D721Med (cell line): Measurements from ENCODE around the gene MRPL1.

Source experiments
- DNase-seq: peaks from one replicate; pipeline ENCODE4 v3.0.0; 2011; ENCODE audit warnings: low spot score; ENCODE audit not compliant: insufficient read length
- FAIRE-seq: peaks from 2 replicates; lab custom pipeline; 2011; peaks lifted over from hg19 to GRCh38; lab: Jason Lieb, UNC
- TF ChIP-seq, protein P1 (sequence below): IDR thresholded peaks from 2 replicates; pipeline ENCODE4 v1.5.1; 2012; ENCODE audit warnings: mild to moderate bottlenecking, control low read depth; ENCODE audit not compliant: insufficient read depth; ENCODE audit errors: missing control alignments

MRPL1 gene

DNA sequence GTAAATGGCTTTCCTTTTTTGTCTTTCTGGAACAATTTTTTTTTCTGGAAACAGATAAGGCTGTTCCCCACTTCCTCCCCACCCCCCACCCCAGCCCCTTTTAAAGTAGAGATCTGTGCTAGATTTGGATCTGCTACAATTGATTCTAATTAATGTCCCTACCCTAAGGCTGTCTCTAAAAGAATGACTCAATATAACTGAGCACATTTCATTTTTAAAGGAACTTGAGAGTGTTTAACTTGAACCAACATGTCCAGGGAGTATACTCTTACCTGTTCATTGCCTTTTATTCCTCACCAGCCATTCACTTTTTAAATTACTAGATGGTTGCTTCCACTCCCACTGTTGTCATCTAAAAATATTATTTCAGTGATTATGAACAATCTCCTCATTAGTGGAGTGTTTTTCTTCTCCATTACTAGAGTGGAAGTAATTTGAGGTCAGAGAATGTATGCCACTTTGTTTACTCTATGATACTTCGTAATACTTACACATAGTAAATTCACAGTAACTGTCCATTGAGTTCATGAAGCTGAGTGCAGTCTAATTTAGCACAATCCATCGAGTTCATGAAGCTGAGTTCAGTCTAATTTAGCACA lies 29.4 kb upstream of the MRPL1 start:
- DNase-seq: no peak
- FAIRE-seq: no peak
- TF ChIP-seq, protein P1, sequence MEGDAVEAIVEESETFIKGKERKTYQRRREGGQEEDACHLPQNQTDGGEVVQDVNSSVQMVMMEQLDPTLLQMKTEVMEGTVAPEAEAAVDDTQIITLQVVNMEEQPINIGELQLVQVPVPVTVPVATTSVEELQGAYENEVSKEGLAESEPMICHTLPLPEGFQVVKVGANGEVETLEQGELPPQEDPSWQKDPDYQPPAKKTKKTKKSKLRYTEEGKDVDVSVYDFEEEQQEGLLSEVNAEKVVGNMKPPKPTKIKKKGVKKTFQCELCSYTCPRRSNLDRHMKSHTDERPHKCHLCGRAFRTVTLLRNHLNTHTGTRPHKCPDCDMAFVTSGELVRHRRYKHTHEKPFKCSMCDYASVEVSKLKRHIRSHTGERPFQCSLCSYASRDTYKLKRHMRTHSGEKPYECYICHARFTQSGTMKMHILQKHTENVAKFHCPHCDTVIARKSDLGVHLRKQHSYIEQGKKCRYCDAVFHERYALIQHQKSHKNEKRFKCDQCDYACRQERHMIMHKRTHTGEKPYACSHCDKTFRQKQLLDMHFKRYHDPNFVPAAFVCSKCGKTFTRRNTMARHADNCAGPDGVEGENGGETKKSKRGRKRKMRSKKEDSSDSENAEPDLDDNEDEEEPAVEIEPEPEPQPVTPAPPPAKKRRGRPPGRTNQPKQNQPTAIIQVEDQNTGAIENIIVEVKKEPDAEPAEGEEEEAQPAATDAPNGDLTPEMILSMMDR: no peak

DNA sequence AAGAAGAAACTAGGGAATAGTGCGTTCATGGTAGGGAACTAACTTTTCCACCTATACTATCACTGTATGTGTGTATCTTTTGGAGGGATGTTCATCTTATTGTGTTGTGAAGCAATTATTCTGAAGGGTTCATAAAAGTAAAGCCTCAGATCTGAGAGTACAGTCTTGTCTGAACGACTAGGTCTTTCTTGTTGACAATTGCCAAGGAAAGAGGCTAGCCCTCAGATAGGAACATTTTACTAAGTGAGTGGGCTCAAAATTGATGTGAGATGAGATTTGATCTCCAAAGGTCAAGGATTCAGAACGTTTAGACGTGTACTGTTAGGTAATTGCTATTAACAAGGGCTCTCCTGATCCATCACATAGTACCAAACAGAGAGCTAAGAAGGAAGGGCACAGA lies 28.2 kb upstream of the MRPL1 start:
- TF ChIP-seq, protein P1: no peak
- DNase-seq (no peak), FAIRE-seq (no peak)

DNA sequence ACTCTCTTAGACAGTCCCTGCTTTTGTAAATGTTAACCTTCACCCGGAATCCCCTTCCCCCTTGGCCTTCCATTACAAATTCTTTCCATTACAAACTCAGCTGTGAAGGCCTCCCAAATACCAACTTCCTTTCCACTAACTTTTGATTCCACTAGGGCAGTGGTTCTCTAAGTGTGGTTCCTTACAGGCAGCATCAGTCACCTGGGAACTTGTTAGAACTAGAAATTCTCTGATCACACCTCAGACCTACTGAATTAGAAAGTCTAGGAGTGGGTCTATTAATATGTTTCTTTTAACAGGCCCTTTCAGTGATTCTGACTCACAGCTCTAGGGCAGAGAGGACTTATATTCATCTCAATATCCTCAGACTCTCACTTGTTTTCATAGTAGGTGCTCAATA lies 19.0 kb upstream of the MRPL1 start:
- TF ChIP-seq, protein P1: no peak
- no peak for DNase-seq
- no peak for FAIRE-seq

DNA sequence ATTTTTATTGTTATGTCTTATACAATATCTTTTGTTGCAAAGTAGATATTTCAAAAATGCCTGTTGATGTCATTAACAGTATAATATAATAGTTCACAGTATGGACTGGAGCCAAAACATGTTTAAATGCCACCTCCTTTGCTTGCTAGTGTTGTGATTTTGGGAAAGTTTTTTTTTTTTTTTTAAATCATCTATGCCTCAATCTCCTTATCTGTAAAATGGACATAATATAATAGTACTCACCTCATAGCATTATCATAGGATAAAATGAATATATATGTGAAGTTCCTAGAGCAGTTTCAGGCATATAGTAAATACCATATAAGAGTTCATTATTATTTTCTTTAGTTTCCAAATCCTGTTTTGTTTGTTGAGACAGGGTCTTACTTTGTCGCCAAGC lies 18.3 kb upstream of the MRPL1 start:
- no peak for FAIRE-seq
- no peak for DNase-seq
- TF ChIP-seq, protein P1: no peak

DNA sequence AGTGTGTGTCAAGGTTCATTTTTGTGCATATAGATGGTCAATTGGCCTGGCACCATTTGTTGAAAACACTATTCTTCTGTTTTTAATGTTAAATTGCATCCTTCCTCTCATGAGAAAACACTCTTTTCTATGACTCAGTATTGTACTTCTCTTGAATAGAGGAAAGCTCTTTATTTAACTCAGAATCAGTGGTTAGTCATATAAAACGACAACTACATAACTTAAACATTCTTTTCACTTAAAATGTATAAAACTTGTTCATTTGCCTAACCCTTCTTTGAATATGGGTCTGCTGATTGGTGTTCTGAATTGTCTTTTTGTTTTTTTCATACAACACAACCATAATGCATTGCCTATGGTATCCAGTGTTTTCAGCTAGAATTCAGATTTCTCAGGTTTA lies 17.2 kb upstream of the MRPL1 start:
- no peak for FAIRE-seq
- DNase-seq: no peak
- TF ChIP-seq, protein P1: no peak

DNA sequence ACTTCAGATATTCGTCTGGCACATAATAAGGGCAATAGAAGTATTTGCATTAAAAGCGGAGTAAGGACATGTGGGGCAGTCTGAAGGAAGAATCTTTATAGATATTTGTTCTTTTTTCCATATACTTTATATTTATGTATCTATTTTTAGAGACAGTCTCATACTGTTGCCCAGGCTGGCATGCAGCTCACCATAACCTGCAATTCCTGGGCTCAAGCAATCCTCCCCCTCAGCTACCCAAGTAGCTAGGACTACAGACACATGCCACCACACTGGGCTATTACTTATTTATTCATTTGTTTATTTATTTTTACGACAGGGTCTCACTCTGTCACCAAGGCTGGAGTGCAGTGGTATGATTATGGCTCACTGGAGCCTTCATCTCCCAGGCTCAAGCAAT lies 16.7 kb upstream of the MRPL1 start:
- TF ChIP-seq, protein P1: no peak
- no peak for DNase-seq
- no peak for FAIRE-seq

DNA sequence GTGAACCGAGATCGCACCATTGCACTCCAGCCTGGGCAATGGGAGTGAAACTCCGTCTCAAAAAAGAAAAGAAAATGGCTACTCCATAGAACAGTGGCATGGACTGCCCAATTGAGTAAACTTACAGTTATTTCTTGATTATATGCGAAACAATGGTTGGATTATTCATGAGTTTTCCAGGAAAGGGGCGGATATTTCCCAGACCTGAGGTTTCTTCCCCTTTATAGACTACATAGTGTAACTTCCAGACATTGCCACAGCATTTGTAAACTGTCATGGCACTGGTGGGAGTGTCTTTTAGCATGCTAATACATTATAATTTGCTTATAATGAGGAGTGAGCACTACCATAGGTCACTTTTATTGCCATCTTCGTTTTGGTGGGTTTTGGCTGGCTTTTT lies 14.1 kb upstream of the MRPL1 start:
- TF ChIP-seq, protein P1: no peak
- DNase-seq (no peak), FAIRE-seq (no peak)
